ENCODE data around the gene DGCR6L. TPM values are rescaled to one million over a fixed set of nuclear protein-coding genes. Genes with fewer than 3 reads are reported as not detected.
"Not testable (repeated sequence)": the region's sequence is repeated elsewhere in the genome, so short reads cannot be mapped to it uniquely, and the experiment has no call there.

DGCR6L gene
- total RNA-seq, 2 donors from 2014 or later: 101 to 109 TPM

- no peaks in the 10 kb centered on the region for H3K4me1 ChIP-seq (replicated peaks)
- H3K36me3 ChIP-seq: no peaks in the 10 kb centered on the region
- H3K9me3 ChIP-seq: no peaks in the 10 kb centered on the region
- TF ChIP-seq CTCF (IDR thresholded peaks at IDR 0.05) (no peak), POLR2A (IDR thresholded peaks at IDR 0.05) (no peak), POLR2AphosphoS5 (IDR thresholded peaks at IDR 0.05) (no peak)
- intact Hi-C loops (cut with DNase I): loop anchor here (5.0 kb wide), 1 partner anchor 110 kb away; no protein-coding TSS in a partner anchor
- WGBS: under 1% methylated on average over 96 of the region's 101 CpGs
- no peaks in the 10 kb centered on the region for H3K27me3 ChIP-seq (replicated peaks; ENCODE audit: insufficient read depth)
- DNase-seq (ENCODE audit: low spot score): no peak
- H3K27ac ChIP-seq: peak overlapping the region in 1 of 2 donors; percentile 55
- peak overlapping the region; percentile 37 to 60 for H3K4me3 ChIP-seq
Observed at GRCh38 chr22:20267441-20268278, 52.2 kb downstream of the DGCR6L start.

GRCh38 chr22:20266667-20267440 lies 53.0 kb downstream of the DGCR6L start:
- WGBS: 62% methylated on average over 27 of the region's 33 CpGs
- peak overlapping the region in 1 of 2 donors; percentile 60 for H3K4me3 ChIP-seq
- H3K36me3 ChIP-seq; H3K4me1 ChIP-seq (replicated peaks); H3K9me3 ChIP-seq; H3K27me3 ChIP-seq (replicated peaks; ENCODE audit: insufficient read depth); H3K27ac ChIP-seq; DNase-seq (ENCODE audit: low spot score): not testable (repeated sequence)
- intact Hi-C loops (cut with DNase I): loop anchor here (5.0 kb wide), 1 partner anchor 110 kb away; no protein-coding TSS in a partner anchor

- not testable (repeated sequence) for H3K4me3 ChIP-seq; H3K4me1 ChIP-seq (replicated peaks); H3K27ac ChIP-seq; DNase-seq (ENCODE audit: low spot score); H3K27me3 ChIP-seq (replicated peaks; ENCODE audit: insufficient read depth); H3K36me3 ChIP-seq; H3K9me3 ChIP-seq
- intact Hi-C loops (cut with DNase I): loop anchor here (5.0 kb wide), 1 partner anchor 109 kb away; no protein-coding TSS in a partner anchor
- whole genome bisulfite sequencing: 100% methylated on average over 3 of the region's 15 CpGs
Observed at GRCh38 chr22:20265772-20266666, 53.8 kb downstream of the DGCR6L start.

GRCh38 chr22:20264614-20265452 lies 55.0 kb downstream of the DGCR6L start:
- no peaks in the 10 kb centered on the region for H3K36me3 ChIP-seq
- no peaks in the 10 kb centered on the region for H3K9me3 ChIP-seq
- no peak for DNase-seq (ENCODE audit: low spot score)
- intact Hi-C loops (cut with DNase I): loop anchor here (5.0 kb wide), 1 partner anchor 108 kb away; no protein-coding TSS in a partner anchor
- H3K4me3 ChIP-seq: no peak overlapping the region
- no peak overlapping the region for H3K27ac ChIP-seq
- no peaks in the 10 kb centered on the region for H3K4me1 ChIP-seq (replicated peaks)
- no peak for TF ChIP-seq CTCF (IDR thresholded peaks at IDR 0.05)
- no peak for TF ChIP-seq POLR2A (IDR thresholded peaks at IDR 0.05)
- no peak for TF ChIP-seq POLR2AphosphoS5 (IDR thresholded peaks at IDR 0.05)
- 85% methylated on average over 17 of the region's 21 CpGs for WGBS
- no peaks in the 10 kb centered on the region for H3K27me3 ChIP-seq (replicated peaks; ENCODE audit: insufficient read depth)

Other genes starting within 250 kb of the DGCR6L start
- gene DGCR8, start 239.8 kb downstream of the DGCR6L start, total RNA-seq: 10 to 100 TPM; 20.9 to 47.6 TPM
- 100 to 1,000 TPM; 108 to 204 TPM for gene RANBP1, start 204.0 kb downstream of the DGCR6L start, total RNA-seq
- 100 to 1,000 TPM in 1 of 2 donors, 10 to 100 TPM in 1; 65.8 to 123 TPM for gene TRMT2A, start 202.8 kb downstream of the DGCR6L start, total RNA-seq
- 10 to 100 TPM; 14.1 to 36.6 TPM for gene ZDHHC8, start 188.3 kb downstream of the DGCR6L start, total RNA-seq
- 1 to 10 TPM in 1 of 2 donors, not detected in 1; 1.2 TPM for gene CCDC188, start 169.0 kb downstream of the DGCR6L start, total RNA-seq
- 1 to 10 TPM; 4.4 to 6.0 TPM for gene RTN4R, start 51.7 kb downstream of the DGCR6L start, total RNA-seq
- gene ZNF74, start 74.1 kb upstream of the DGCR6L start, total RNA-seq: 10 to 100 TPM; 17.0 to 41.6 TPM
- 10 to 100 TPM; 12.8 to 28.6 TPM for gene SCARF2, start 117.8 kb upstream of the DGCR6L start, total RNA-seq
- 10 to 100 TPM; 45.1 to 51.3 TPM for gene KLHL22, start 175.7 kb upstream of the DGCR6L start, total RNA-seq
- 10 to 100 TPM; 43.2 to 87.1 TPM for gene MED15, start 187.6 kb upstream of the DGCR6L start, total RNA-seq